Small intestine (tissue), 7 donors: ENCODE results near the gene PRSS3. TPM values are rescaled to one million over a fixed set of nuclear protein-coding genes. Genes with fewer than 3 reads are reported as not detected.
"Not testable (repeated sequence)": the region's sequence is repeated elsewhere in the genome, so short reads cannot be mapped to it uniquely, and the experiment has no call there.

Experiments
- DNase-seq, 2 donors: peaks; one replicate each; pipeline versions ENCODE4 v3.0.0 to v3.0.0-alpha.2; 2013
- FAIRE-seq: peaks from 2 replicates; lab custom pipeline; 2012; peaks lifted over from hg19 to GRCh38; lab: Jason Lieb, UNC
- H3K27ac ChIP-seq, 3 donors: one replicate each; pipeline ENCODE4 v1.5.1; 2013; ENCODE audit warnings: low read length in 2 of 3, mild to moderate bottlenecking in 2 of 3, control low read depth in 1 of 3, inconsistent platforms in 1 of 3, low read depth in 1 of 3, moderate library complexity in 1 of 3
- H3K27me3 ChIP-seq, 3 donors: one replicate each; pipeline ENCODE4 v1.6.1; 2013; ENCODE audit warnings: low read length in 3 of 3, inconsistent platforms in 1 of 3; ENCODE audit not compliant: control insufficient read depth in 3 of 3, insufficient read depth in 3 of 3
- H3K36me3 ChIP-seq, 3 donors: one replicate each; pipeline ENCODE4 v1.6.1; 2013; ENCODE audit warnings: low read length in 3 of 3, inconsistent platforms in 1 of 3, low read depth in 1 of 3, mild to moderate bottlenecking in 1 of 3, moderate library complexity in 1 of 3; ENCODE audit not compliant: control insufficient read depth in 3 of 3, insufficient read depth in 2 of 3
- H3K4me1 ChIP-seq, 3 donors: one replicate each; pipeline ENCODE4 v1.6.1; 2013; ENCODE audit warnings: low read length in 2 of 3, inconsistent platforms in 1 of 3, low read depth in 1 of 3, mild to moderate bottlenecking in 1 of 3, moderate library complexity in 1 of 3; ENCODE audit not compliant: control insufficient read depth in 3 of 3, insufficient read depth in 2 of 3
- H3K4me3 ChIP-seq, 3 donors: one replicate each; pipeline ENCODE4 v1.5.1; 2013; ENCODE audit warnings: low read length in 3 of 3, control low read depth in 1 of 3, inconsistent platforms in 1 of 3, low read depth in 1 of 3, mild to moderate bottlenecking in 1 of 3, moderate library complexity in 1 of 3
- H3K9me3 ChIP-seq, 2 donors: one replicate each; pipeline ENCODE4 v1.6.1; 2013; ENCODE audit warnings: low read depth in 1 of 2, low read length in 1 of 2; ENCODE audit not compliant: control insufficient read depth in 2 of 2, insufficient read depth in 1 of 2
- WGBS, 3 donors: extraction: QIAGEN DNeasy Blood & Tissue Kit; methylation state at CpG; one replicate each; pipeline ENCODE4 v1.1.7; 2013; 5-methylcytosine and 5-hydroxymethylcytosine counted together
- polyA plus RNA-seq, 4 donors: library from polyadenylated mRNA; stranded (reverse) in 3 of 4; unstranded in 1 of 4; fragments of 200-250 nt in 3 of 4; fragments of 120-200 nt in 1 of 4; gene quantifications; one replicate each; pipeline versions ENCODE4 v1.2.1 to v1.2.3, GENCODE V29; 2013
- donor health status: healthy with polysubstance abuse.
- donor health status: control.
- donor health status: control.
- donor health status: Bipolar disorder and iron deficiency.
- donor health status: healthy.

Gene PRSS3
- polyA plus RNA-seq, 4 donors = 147 to 505 (median 339) TPM

DNA sequence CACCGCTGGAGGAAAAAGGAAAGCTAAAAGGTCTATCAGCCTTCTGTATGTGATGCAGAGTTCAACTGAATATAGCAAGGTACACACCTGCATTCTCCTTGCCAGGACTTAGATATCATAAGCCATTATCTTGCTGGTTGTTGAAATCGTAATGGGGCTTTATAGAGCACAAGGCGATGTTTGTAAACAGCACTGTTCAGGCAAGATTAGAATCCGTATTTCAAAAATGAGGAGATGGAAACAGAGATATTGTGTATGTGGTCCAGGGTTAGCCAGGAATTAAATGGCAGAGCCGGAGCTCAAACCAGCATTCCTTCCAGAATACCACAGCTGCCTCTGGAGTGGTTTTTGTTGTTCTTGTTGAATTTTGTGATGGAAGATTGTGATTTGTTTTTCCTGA, 42.6 kb upstream of the PRSS3 start:
- FAIRE-seq, H3K9me3 ChIP-seq, H3K36me3 ChIP-seq: not testable (repeated sequence)
- Histone ChIP-seq H3K4me3 (peak overlapping the region in 2 of 3 donors; percentile 37 to 38), H3K4me1 (peaks cover 0 to 20% (median 0%) of the 10 kb centered on the region in 3 donors), H3K27ac (peak overlapping the region; percentile 35 to 99 (median 42)), H3K27me3 (peaks cover 0 to 15% (median 11%) of the 10 kb centered on the region in 3 donors)
- WGBS, 3 donors = 14 to 48% (median 34%) methylated on average over 5 of the region's 5 CpGs
- DNase-seq = peak; percentile 17 to 48

DNA sequence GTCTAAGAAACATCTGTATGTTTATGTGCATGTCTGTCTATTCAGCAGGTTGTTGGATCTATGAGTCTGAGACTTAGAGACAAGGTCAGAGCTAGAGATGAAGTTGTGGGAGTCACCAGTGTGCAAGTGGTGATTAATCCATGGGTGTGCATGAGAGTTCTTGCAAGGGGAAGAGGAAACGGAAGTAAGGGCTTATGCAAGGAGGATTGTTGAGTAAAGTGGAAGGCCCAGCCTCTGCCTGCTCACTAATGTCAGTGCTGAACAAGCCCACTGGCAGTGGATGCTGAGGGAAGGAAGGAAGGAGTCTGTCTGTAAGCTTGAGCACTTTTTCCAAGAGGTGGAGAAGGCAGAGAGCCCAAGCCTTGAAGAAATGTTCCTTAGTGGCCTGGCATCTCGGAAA, 35.7 kb upstream of the PRSS3 start:
- 63 to 76% (median 75%) methylated on average over 2 of the region's 2 CpGs for WGBS, 3 donors
- DNase-seq, H3K27me3 ChIP-seq, FAIRE-seq, H3K4me1 ChIP-seq, H3K9me3 ChIP-seq, H3K4me3 ChIP-seq, H3K27ac ChIP-seq, H3K36me3 ChIP-seq: not testable (repeated sequence)

DNA sequence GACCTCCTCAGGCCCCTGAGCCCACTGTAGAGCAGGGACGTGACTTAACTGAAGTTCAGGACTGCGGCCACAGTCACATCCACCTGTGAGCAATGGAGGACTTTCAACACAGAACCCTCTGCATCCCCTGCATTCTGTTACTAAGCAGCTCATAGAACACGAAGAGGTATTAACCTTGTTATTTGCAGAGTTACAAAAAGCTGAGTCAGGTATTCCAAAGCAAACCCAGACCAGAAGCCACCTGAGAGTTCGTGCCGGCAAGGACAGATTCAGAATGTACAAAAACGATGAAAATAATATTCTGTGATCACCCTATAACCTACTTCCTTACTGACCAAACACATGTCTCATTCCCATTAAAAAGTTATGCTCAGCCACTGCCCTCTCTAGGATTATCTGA, 33.0 kb upstream of the PRSS3 start:
- no peaks in the 10 kb centered on the region for H3K9me3 ChIP-seq
- DNase-seq = no peak
- no peak for FAIRE-seq
- WGBS, 3 donors = 84 to 89% (median 87%) methylated on average over 6 of the region's 6 CpGs
- peaks cover 0 to 6% (median 0%) of the 10 kb centered on the region in 3 donors for H3K36me3 ChIP-seq
- H3K4me1 ChIP-seq = no peaks in the 10 kb centered on the region
- no peak overlapping the region for H3K4me3 ChIP-seq
- H3K27ac ChIP-seq = no peak overlapping the region
- no peaks in the 10 kb centered on the region for H3K27me3 ChIP-seq

DNA sequence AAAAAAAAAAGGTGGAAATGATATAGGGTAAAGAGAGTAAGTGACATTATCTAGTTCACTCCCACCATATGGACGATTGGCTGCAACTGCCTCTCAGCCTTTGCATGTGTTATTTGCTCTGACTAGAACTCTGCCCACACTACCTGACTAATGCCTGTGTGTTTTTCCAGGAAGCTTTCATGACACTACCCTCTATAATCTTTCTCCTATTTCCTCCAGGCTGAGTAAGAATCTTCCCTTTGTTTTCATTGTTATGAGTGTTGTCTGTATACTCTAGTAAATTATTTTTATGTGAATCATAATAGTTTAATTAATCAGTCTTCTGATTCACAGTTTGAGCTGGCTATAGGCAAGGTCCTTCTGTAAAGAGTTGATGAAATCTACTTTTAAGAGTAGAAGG, 31.7 kb upstream of the PRSS3 start:
- not testable (repeated sequence) for FAIRE-seq, H3K4me3 ChIP-seq, H3K4me1 ChIP-seq, H3K27ac ChIP-seq, H3K9me3 ChIP-seq, DNase-seq, H3K27me3 ChIP-seq, H3K36me3 ChIP-seq
- WGBS, 3 donors = 40 to 56% (median 44%) methylated on average over 1 of the region's 1 CpG

DNA sequence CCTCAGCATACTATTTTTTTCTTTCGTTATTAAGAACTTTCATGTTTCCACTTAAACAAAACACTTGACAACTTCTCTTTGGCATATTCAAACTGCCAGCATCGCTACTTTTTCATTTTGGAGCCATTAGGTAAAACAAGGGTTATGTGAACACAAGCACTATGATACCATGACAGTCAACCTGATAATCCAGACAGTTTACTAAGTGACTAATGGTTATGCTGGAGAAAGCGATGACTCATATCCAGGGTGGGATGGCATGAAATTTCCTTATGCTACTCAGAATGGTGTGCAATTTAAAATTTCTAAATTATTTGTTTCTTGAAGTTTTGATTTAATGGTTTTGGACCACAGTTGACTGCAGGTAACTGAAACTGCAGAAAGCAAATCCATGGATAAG, 29.9 kb upstream of the PRSS3 start:
- FAIRE-seq = no peak
- Histone ChIP-seq H3K36me3 (peaks cover 0 to 8% (median 0%) of the 10 kb centered on the region in 3 donors), H3K27ac (no peak overlapping the region), H3K4me3 (no peak overlapping the region), H3K4me1 (no peaks in the 10 kb centered on the region), H3K27me3 (no peaks in the 10 kb centered on the region), H3K9me3 (no peaks in the 10 kb centered on the region)
- DNase-seq = no peak
- WGBS, 3 donors = 91 to 97% (median 92%) methylated on average over 3 of the region's 3 CpGs

DNA sequence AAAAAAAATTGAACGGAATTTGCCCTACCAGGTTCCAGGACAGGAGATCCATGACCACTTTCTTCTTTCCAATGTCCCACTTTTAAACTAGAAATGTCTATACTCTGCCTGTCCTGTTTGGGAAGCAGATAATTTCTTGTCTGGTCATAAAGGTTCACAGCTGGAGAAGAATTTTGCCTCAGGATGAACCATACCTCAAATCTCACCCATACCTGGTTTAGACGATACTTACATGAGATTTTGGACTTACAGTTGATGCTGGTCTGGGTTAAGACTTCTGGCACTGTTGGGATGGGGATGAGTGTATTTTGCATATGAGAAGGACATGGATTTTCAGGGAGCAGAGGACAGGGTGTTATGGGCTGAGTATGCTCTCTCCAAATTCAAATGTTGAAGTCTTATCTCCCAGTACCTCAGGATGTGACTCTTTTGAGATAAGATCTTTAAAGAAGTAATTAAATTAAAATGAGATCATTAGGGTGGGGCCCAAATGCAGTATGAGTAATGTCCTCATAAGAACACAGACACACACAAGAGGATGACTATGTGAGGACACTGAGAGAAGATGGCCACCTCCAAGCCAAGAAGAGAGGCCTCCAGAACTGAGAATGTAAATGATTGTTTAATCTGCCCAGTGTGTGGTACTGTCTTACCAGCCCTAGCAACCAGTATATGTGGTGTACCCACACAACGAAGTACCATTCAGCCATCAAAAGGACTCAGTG, 25.0 kb upstream of the PRSS3 start:
- H3K36me3 ChIP-seq, FAIRE-seq, H3K4me3 ChIP-seq, H3K27me3 ChIP-seq, H3K9me3 ChIP-seq, H3K4me1 ChIP-seq: not testable (repeated sequence)
- H3K27ac ChIP-seq = peak overlapping the region in 1 of 3 donors; percentile 8
- WGBS, 3 donors = 82 to 88% (median 84%) methylated on average over 3 of the region's 3 CpGs
- DNase-seq = peak in 1 of 2 donors; percentile 21

DNA sequence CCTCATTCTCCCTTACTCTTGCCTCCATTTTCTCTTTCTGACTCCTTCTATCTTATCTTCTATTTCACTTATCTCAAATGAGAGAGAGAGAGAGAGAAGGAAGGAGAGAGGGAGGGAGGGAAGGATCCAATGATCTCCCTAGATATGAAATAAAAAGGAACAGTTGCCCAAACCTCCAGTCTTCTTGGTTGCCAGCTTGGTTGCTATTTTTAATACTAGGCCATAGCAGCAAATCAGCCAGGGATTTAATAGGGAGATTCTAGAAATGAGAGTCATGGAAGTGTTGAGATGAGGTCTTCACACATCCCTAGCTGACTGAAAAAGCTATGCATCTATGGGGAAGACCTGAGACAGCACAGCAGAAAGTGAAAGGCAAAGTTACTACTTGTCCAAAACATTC, 22.2 kb upstream of the PRSS3 start:
- H3K4me1 ChIP-seq, FAIRE-seq, H3K27ac ChIP-seq, DNase-seq, H3K9me3 ChIP-seq, H3K36me3 ChIP-seq, H3K4me3 ChIP-seq, H3K27me3 ChIP-seq: not testable (repeated sequence)

DNA sequence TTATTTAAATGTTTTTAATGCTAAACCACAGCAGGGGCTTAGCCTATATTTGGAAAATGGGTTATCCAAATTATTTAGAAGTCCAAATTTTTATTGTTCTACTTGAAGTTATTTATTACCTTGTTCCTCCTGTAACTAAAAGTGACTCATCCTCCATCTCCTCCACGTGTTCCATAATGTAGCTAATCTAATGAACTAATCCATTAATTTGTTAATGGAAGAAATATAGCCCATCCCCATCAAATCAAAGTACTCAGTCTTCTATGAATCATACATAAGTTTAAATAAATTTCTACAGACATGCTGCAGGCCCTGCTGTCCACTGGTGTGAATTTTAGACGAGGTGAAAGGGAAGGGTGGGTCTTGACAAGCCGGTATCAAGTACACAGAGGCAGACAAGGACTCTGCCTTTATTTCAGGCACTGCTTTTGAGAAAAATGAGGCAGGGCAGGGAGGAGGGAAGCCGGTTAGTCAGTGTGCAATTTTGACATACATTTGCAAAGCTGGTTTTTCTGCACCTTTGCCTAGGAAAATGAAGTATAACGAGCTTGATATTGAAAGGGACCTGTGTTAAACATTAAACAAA, 21.2 kb upstream of the PRSS3 start:
- peak overlapping the region in 1 of 3 donors; percentile 21 for H3K27ac ChIP-seq
- H3K4me1 ChIP-seq, H3K36me3 ChIP-seq, H3K4me3 ChIP-seq, H3K27me3 ChIP-seq, H3K9me3 ChIP-seq: not testable (repeated sequence)
- FAIRE-seq (peak; percentile 89), DNase-seq (peak; percentile 20 to 37)
- 12 to 47% (median 27%) methylated on average over 5 of the region's 5 CpGs for WGBS, 3 donors
